Measurements from ENCODE around the gene PGC. TPM values are rescaled to one million over a fixed set of nuclear protein-coding genes. Genes with fewer than 3 reads are reported as not detected.

The PGC gene
- total RNA-seq, 2 experiments from 2014 or later, result not detected

- CTCF ChIA-PET, result interaction anchor here (1.0 to 1.9 kb wide), 3 partner anchors 12 to 68 kb away, joined by 3 to 7 read pairs (median 5); no protein-coding TSS in a partner anchor
- H3K27ac Mint-ChIP-seq, result peak overlapping the region; percentile 85
- POLR2A ChIA-PET, result no interaction called here
- H3K4me3 Mint-ChIP-seq, result peak overlapping the region; percentile 33
- H3K9me3 Mint-ChIP-seq (ENCODE audit: low read depth), result no peaks in the 10 kb centered on the region
- H3K27me3 Mint-ChIP-seq, result no peaks in the 10 kb centered on the region
- no peaks in the 10 kb centered on the region for H3K36me3 Mint-ChIP-seq (ENCODE audit: low read depth)
- peak; percentile 57 for DNase-seq
- H3K4me1 Mint-ChIP-seq, result peaks cover 33% of the 10 kb centered on the region
- peak; percentile 13 for ATAC-seq
- intact Hi-C loops (cut with DNase I, micrococcal nuclease), result loop anchor here in 1 of 2 experiments (10.0 kb wide), 1 partner anchor 67 kb away; the partner anchor contains the start of gene FRS3
Measured at GRCh38 chr6:41707565-41708200, 39.5 kb downstream of the PGC start.

- DNase-seq, result peak; percentile 41
- intact Hi-C loops (cut with DNase I, micrococcal nuclease), result loop anchor here (1.0 to 10.0 kb wide), 3 partner anchors 28 to 69 kb away; partner anchors contain the start of genes FRS3 (in 1 of the 2) and TFEB (in 1 of the 2)
Measured at GRCh38 chr6:41706876-41707564, 40.2 kb downstream of the PGC start.

GRCh38 chr6:41705996-41706835, 41.0 kb downstream of the PGC start:
- Mint-ChIP-seq H3K4me3 (peak overlapping the region; percentile 34), H3K27ac (peak overlapping the region; percentile 85), H3K36me3 (ENCODE audit: low read depth) (no peaks in the 10 kb centered on the region), H3K9me3 (ENCODE audit: low read depth) (no peaks in the 10 kb centered on the region), H3K4me1 (peaks cover 33% of the 10 kb centered on the region), H3K27me3 (no peaks in the 10 kb centered on the region)
- peak; percentile 90 for DNase-seq
- ChIA-PET CTCF (interaction anchor here (0.6 to 1.7 kb wide), 10 partner anchors 9 to 428 kb away, joined by 3 to 10 read pairs (median 4); no protein-coding TSS in a partner anchor), POLR2A (interaction anchor here (0.6 kb wide), 1 partner anchor 275 kb away, joined by 4 read pairs; no protein-coding TSS in a partner anchor)
- peak; percentile 93 for ATAC-seq
- intact Hi-C loops (cut with DNase I, micrococcal nuclease), result loop anchor here (1.0 to 10.0 kb wide), 3 partner anchors 29 to 70 kb away; partner anchors contain the start of genes FRS3 (in 1 of the 2) and TFEB (in 1 of the 2)

More at GRCh38 chr6:41706876-41707564, 40.2 kb downstream of the PGC start:
- CTCF ChIA-PET, result interaction anchor here (0.7 to 1.7 kb wide), 5 partner anchors 13 to 69 kb away, joined by 3 to 10 read pairs (median 3); no protein-coding TSS in a partner anchor
- ATAC-seq, result peak; percentile 30
- POLR2A ChIA-PET, result interaction anchor here (0.6 kb wide), 1 partner anchor 275 kb away, joined by 4 read pairs; no protein-coding TSS in a partner anchor
- Mint-ChIP-seq H3K9me3 (ENCODE audit: low read depth) (no peaks in the 10 kb centered on the region), H3K36me3 (ENCODE audit: low read depth) (no peaks in the 10 kb centered on the region), H3K4me3 (peak overlapping the region; percentile 33), H3K27ac (peak overlapping the region; percentile 85), H3K4me1 (peaks cover 33% of the 10 kb centered on the region), H3K27me3 (no peaks in the 10 kb centered on the region)

GRCh38 chr6:41705311-41705995, 41.7 kb downstream of the PGC start:
- no peak overlapping the region for H3K27ac Mint-ChIP-seq
- H3K36me3 Mint-ChIP-seq (ENCODE audit: low read depth), result no peaks in the 10 kb centered on the region
- H3K4me3 Mint-ChIP-seq, result no peak overlapping the region
- CTCF ChIA-PET, result interaction anchor here (0.6 to 1.7 kb wide), 11 partner anchors 9 to 284 kb away, joined by 3 to 10 read pairs (median 4); no protein-coding TSS in a partner anchor
- POLR2A ChIA-PET, result no interaction called here
- H3K4me1 Mint-ChIP-seq, result peaks cover 33% of the 10 kb centered on the region
- intact Hi-C loops (cut with DNase I, micrococcal nuclease), result loop anchor here in 1 of 2 experiments (10.0 kb wide), 1 partner anchor 69 kb away; the partner anchor contains the start of gene FRS3
- H3K9me3 Mint-ChIP-seq (ENCODE audit: low read depth), result no peaks in the 10 kb centered on the region
- H3K27me3 Mint-ChIP-seq, result no peaks in the 10 kb centered on the region
- ATAC-seq (no peak), DNase-seq (no peak)

- ATAC-seq (no peak), DNase-seq (no peak)
- Mint-ChIP-seq H3K27me3 (no peaks in the 10 kb centered on the region), H3K27ac (no peak overlapping the region), H3K4me3 (no peak overlapping the region), H3K9me3 (ENCODE audit: low read depth) (no peaks in the 10 kb centered on the region), H3K4me1 (peaks cover 33% of the 10 kb centered on the region), H3K36me3 (ENCODE audit: low read depth) (no peaks in the 10 kb centered on the region)
- CTCF ChIA-PET, result interaction anchor here (0.6 to 1.4 kb wide), 7 partner anchors 9 to 119 kb away, joined by 3 to 6 read pairs (median 4); no protein-coding TSS in a partner anchor
- POLR2A ChIA-PET, result no interaction called here
- intact Hi-C loops (cut with DNase I, micrococcal nuclease), result loop anchor here in 1 of 2 experiments (10.0 kb wide), 1 partner anchor 70 kb away; the partner anchor contains the start of gene FRS3
Measured at GRCh38 chr6:41704656-41705310, 42.4 kb downstream of the PGC start.

- H3K27me3 Mint-ChIP-seq, result no peaks in the 10 kb centered on the region
- no peak overlapping the region for H3K27ac Mint-ChIP-seq
- ATAC-seq, result no peak
- no peak overlapping the region for H3K4me3 Mint-ChIP-seq
- intact Hi-C loops (cut with DNase I, micrococcal nuclease), result loop anchor here in 1 of 2 experiments (10.0 kb wide), 1 partner anchor 71 kb away; the partner anchor contains the start of gene FRS3
- DNase-seq, result no peak
- H3K36me3 Mint-ChIP-seq (ENCODE audit: low read depth), result no peaks in the 10 kb centered on the region
- H3K4me1 Mint-ChIP-seq, result peaks cover 33% of the 10 kb centered on the region
- ChIA-PET CTCF (interaction anchor here (1.1 to 1.4 kb wide), 3 partner anchors 11 to 29 kb away, joined by 3 to 4 read pairs (median 4); no protein-coding TSS in a partner anchor), POLR2A (interaction anchor here (0.6 kb wide), 1 partner anchor 74 kb away, joined by 11 read pairs; no protein-coding TSS in a partner anchor)
- no peaks in the 10 kb centered on the region for H3K9me3 Mint-ChIP-seq (ENCODE audit: low read depth)
Measured at GRCh38 chr6:41704028-41704427, 43.2 kb downstream of the PGC start.

GRCh38 chr6:41702771-41703494, 44.3 kb downstream of the PGC start:
- no peaks in the 10 kb centered on the region for H3K27me3 Mint-ChIP-seq
- ChIA-PET CTCF (interaction anchor here (1.1 kb wide), 1 partner anchor 10 kb away, joined by 3 read pairs; no protein-coding TSS in a partner anchor), POLR2A (no interaction called here)
- ATAC-seq (no peak), DNase-seq (no peak)
- H3K36me3 Mint-ChIP-seq (ENCODE audit: low read depth), result no peaks in the 10 kb centered on the region
- peaks cover 26% of the 10 kb centered on the region for H3K4me1 Mint-ChIP-seq
- no peaks in the 10 kb centered on the region for H3K9me3 Mint-ChIP-seq (ENCODE audit: low read depth)
- H3K27ac Mint-ChIP-seq, result no peak overlapping the region
- intact Hi-C loops (cut with DNase I, micrococcal nuclease), result loop anchor here in 1 of 2 experiments (10.0 kb wide), 1 partner anchor 72 kb away; the partner anchor contains the start of gene FRS3
- no peak overlapping the region for H3K4me3 Mint-ChIP-seq

- CTCF ChIA-PET, result interaction anchor here (1.1 kb wide), 1 partner anchor 10 kb away, joined by 3 read pairs; no protein-coding TSS in a partner anchor
- POLR2A ChIA-PET, result no interaction called here
- Mint-ChIP-seq H3K27me3 (no peaks in the 10 kb centered on the region), H3K4me1 (peaks cover 19% of the 10 kb centered on the region), H3K27ac (no peak overlapping the region), H3K9me3 (ENCODE audit: low read depth) (no peaks in the 10 kb centered on the region), H3K36me3 (ENCODE audit: low read depth) (no peaks in the 10 kb centered on the region), H3K4me3 (no peak overlapping the region)
- ATAC-seq, result no peak
- no peak for DNase-seq
- intact Hi-C loops (cut with DNase I, micrococcal nuclease), result loop anchor here in 1 of 2 experiments (10.0 kb wide), 1 partner anchor 73 kb away; the partner anchor contains the start of gene FRS3
Measured at GRCh38 chr6:41702089-41702745, 45.0 kb downstream of the PGC start.
